Measurements from ENCODE around the gene CAMSAP1. TPM values are rescaled to one million over a fixed set of nuclear protein-coding genes. Genes with fewer than 3 reads are reported as not detected.
"Not testable (repeated sequence)": the region's sequence is repeated elsewhere in the genome, so short reads cannot be mapped to it uniquely, and the experiment has no call there.

The CAMSAP1 gene
- polyA plus RNA-seq, 4 donors = 1.6 to 6.7 (median 3.2) TPM

- H3K4me1 ChIP-seq (ENCODE audit: control insufficient read depth in 3 of 3, insufficient read depth in 2 of 3, low read depth in 1 of 3, low read length in 2 of 3) = no peaks in the 10 kb centered on the region
- DNase-seq (no peak), FAIRE-seq (no peak)
- 93 to 95% (median 94%) methylated on average over 18 of the region's 18 CpGs for WGBS, 3 donors
- H3K9me3 ChIP-seq (ENCODE audit: control insufficient read depth in 2 of 2, insufficient read depth in 1 of 2, low read depth in 1 of 2, low read length in 1 of 2) = no peaks in the 10 kb centered on the region
- no peaks in the 10 kb centered on the region for H3K27me3 ChIP-seq (ENCODE audit: control insufficient read depth in 3 of 3, insufficient read depth in 3 of 3, low read length in 3 of 3)
- no peak overlapping the region for H3K27ac ChIP-seq (ENCODE audit: low read depth in 1 of 3, low read length in 2 of 3)
- peaks cover 24 to 74% (median 30%) of the 10 kb centered on the region in 3 donors for H3K36me3 ChIP-seq (ENCODE audit: control insufficient read depth in 3 of 3, insufficient read depth in 2 of 3, low read depth in 1 of 3, low read length in 3 of 3)
- H3K4me3 ChIP-seq (ENCODE audit: low read depth in 1 of 3, low read length in 3 of 3) = no peak overlapping the region
Observed at GRCh38 chr9:135945969-135946368, 38.6 kb upstream of the CAMSAP1 start.

GRCh38 chr9:135944444-135945252 is 37.3 kb upstream of the CAMSAP1 start:
- WGBS, 3 donors = 90 to 94% (median 93%) methylated on average over 36 of the region's 36 CpGs

GRCh38 chr9:135943604-135944003 is 36.3 kb upstream of the CAMSAP1 start:
- not testable (repeated sequence) for FAIRE-seq; DNase-seq; H3K4me1 ChIP-seq (ENCODE audit: control insufficient read depth in 3 of 3, insufficient read depth in 2 of 3, low read depth in 1 of 3, low read length in 2 of 3); H3K27ac ChIP-seq (ENCODE audit: low read depth in 1 of 3, low read length in 2 of 3); H3K4me3 ChIP-seq (ENCODE audit: low read depth in 1 of 3, low read length in 3 of 3); H3K27me3 ChIP-seq (ENCODE audit: control insufficient read depth in 3 of 3, insufficient read depth in 3 of 3, low read length in 3 of 3); H3K9me3 ChIP-seq (ENCODE audit: control insufficient read depth in 2 of 2, insufficient read depth in 1 of 2, low read depth in 1 of 2, low read length in 1 of 2)
- WGBS, 3 donors = 96 to 99% (median 96%) methylated on average over 6 of the region's 6 CpGs
- peaks cover 27 to 78% (median 38%) of the 10 kb centered on the region in 3 donors for H3K36me3 ChIP-seq (ENCODE audit: control insufficient read depth in 3 of 3, insufficient read depth in 2 of 3, low read depth in 1 of 3, low read length in 3 of 3)

More at GRCh38 chr9:135944444-135945252, 37.3 kb upstream of the CAMSAP1 start:
- H3K36me3 ChIP-seq (ENCODE audit: control insufficient read depth in 3 of 3, insufficient read depth in 2 of 3, low read depth in 1 of 3, low read length in 3 of 3) = peaks cover 27 to 73% (median 33%) of the 10 kb centered on the region in 3 donors
- no peaks in the 10 kb centered on the region for H3K4me1 ChIP-seq (ENCODE audit: control insufficient read depth in 3 of 3, insufficient read depth in 2 of 3, low read depth in 1 of 3, low read length in 2 of 3)
- no peaks in the 10 kb centered on the region for H3K9me3 ChIP-seq (ENCODE audit: control insufficient read depth in 2 of 2, insufficient read depth in 1 of 2, low read depth in 1 of 2, low read length in 1 of 2)
- no peak overlapping the region for H3K27ac ChIP-seq (ENCODE audit: low read depth in 1 of 3, low read length in 2 of 3)
- no peak overlapping the region for H3K4me3 ChIP-seq (ENCODE audit: low read depth in 1 of 3, low read length in 3 of 3)
- no peak for DNase-seq
- FAIRE-seq = no peak
- no peaks in the 10 kb centered on the region for H3K27me3 ChIP-seq (ENCODE audit: control insufficient read depth in 3 of 3, insufficient read depth in 3 of 3, low read length in 3 of 3)

- Histone ChIP-seq H3K27ac (ENCODE audit: low read depth in 1 of 3, low read length in 2 of 3) (no peak overlapping the region), H3K36me3 (ENCODE audit: control insufficient read depth in 3 of 3, insufficient read depth in 2 of 3, low read depth in 1 of 3, low read length in 3 of 3) (peaks cover 25 to 77% (median 41%) of the 10 kb centered on the region in 3 donors)
- FAIRE-seq = no peak
Observed at GRCh38 chr9:135941288-135941995, 34.1 kb upstream of the CAMSAP1 start.

GRCh38 chr9:135939351-135940265 is 32.3 kb upstream of the CAMSAP1 start:
- peaks cover 12 to 67% (median 33%) of the 10 kb centered on the region in 3 donors for H3K36me3 ChIP-seq (ENCODE audit: control insufficient read depth in 3 of 3, insufficient read depth in 2 of 3, low read depth in 1 of 3, low read length in 3 of 3)
- peaks cover 0 to 4% of the 10 kb centered on the region in 2 donors for H3K9me3 ChIP-seq (ENCODE audit: control insufficient read depth in 2 of 2, insufficient read depth in 1 of 2, low read depth in 1 of 2, low read length in 1 of 2)
- H3K4me3 ChIP-seq (ENCODE audit: low read depth in 1 of 3, low read length in 3 of 3) = no peak overlapping the region
- H3K27ac ChIP-seq (ENCODE audit: low read depth in 1 of 3, low read length in 2 of 3) = no peak overlapping the region
- no peaks in the 10 kb centered on the region for H3K27me3 ChIP-seq (ENCODE audit: control insufficient read depth in 3 of 3, insufficient read depth in 3 of 3, low read length in 3 of 3)
- WGBS, 3 donors = 82 to 91% (median 88%) methylated on average over 33 of the region's 33 CpGs
- H3K4me1 ChIP-seq (ENCODE audit: control insufficient read depth in 3 of 3, insufficient read depth in 2 of 3, low read depth in 1 of 3, low read length in 2 of 3) = no peaks in the 10 kb centered on the region
- DNase-seq (no peak), FAIRE-seq (no peak)

More at GRCh38 chr9:135941288-135941995, 34.1 kb upstream of the CAMSAP1 start:
- Histone ChIP-seq H3K9me3 (ENCODE audit: control insufficient read depth in 2 of 2, insufficient read depth in 1 of 2, low read depth in 1 of 2, low read length in 1 of 2) (peaks cover 0 to 4% of the 10 kb centered on the region in 2 donors), H3K4me3 (ENCODE audit: low read depth in 1 of 3, low read length in 3 of 3) (no peak overlapping the region), H3K27me3 (ENCODE audit: control insufficient read depth in 3 of 3, insufficient read depth in 3 of 3, low read length in 3 of 3) (no peaks in the 10 kb centered on the region), H3K4me1 (ENCODE audit: control insufficient read depth in 3 of 3, insufficient read depth in 2 of 3, low read depth in 1 of 3, low read length in 2 of 3) (no peaks in the 10 kb centered on the region)
- no peak for DNase-seq
- WGBS, 3 donors = 85 to 96% (median 87%) methylated on average over 13 of the region's 13 CpGs

GRCh38 chr9:135937521-135938489 is 30.5 kb upstream of the CAMSAP1 start:
- Histone ChIP-seq H3K27ac (ENCODE audit: low read depth in 1 of 3, low read length in 2 of 3) (no peak overlapping the region), H3K4me1 (ENCODE audit: control insufficient read depth in 3 of 3, insufficient read depth in 2 of 3, low read depth in 1 of 3, low read length in 2 of 3) (no peaks in the 10 kb centered on the region), H3K4me3 (ENCODE audit: low read depth in 1 of 3, low read length in 3 of 3) (no peak overlapping the region), H3K36me3 (ENCODE audit: control insufficient read depth in 3 of 3, insufficient read depth in 2 of 3, low read depth in 1 of 3, low read length in 3 of 3) (peaks cover 6 to 71% (median 28%) of the 10 kb centered on the region in 3 donors), H3K27me3 (ENCODE audit: control insufficient read depth in 3 of 3, insufficient read depth in 3 of 3, low read length in 3 of 3) (no peaks in the 10 kb centered on the region), H3K9me3 (ENCODE audit: control insufficient read depth in 2 of 2, insufficient read depth in 1 of 2, low read depth in 1 of 2, low read length in 1 of 2) (peaks cover 0 to 4% of the 10 kb centered on the region in 2 donors)
- no peak for FAIRE-seq
- DNase-seq = no peak
- WGBS, 3 donors = 96 to 98% (median 96%) methylated on average over 44 of the region's 44 CpGs

GRCh38 chr9:135933114-135933513 is 25.8 kb upstream of the CAMSAP1 start:
- Histone ChIP-seq H3K4me1 (ENCODE audit: control insufficient read depth in 3 of 3, insufficient read depth in 2 of 3, low read depth in 1 of 3, low read length in 2 of 3) (no peaks in the 10 kb centered on the region), H3K4me3 (ENCODE audit: low read depth in 1 of 3, low read length in 3 of 3) (no peak overlapping the region), H3K9me3 (ENCODE audit: control insufficient read depth in 2 of 2, insufficient read depth in 1 of 2, low read depth in 1 of 2, low read length in 1 of 2) (peaks cover 0 to 4% of the 10 kb centered on the region in 2 donors), H3K27ac (ENCODE audit: low read depth in 1 of 3, low read length in 2 of 3) (no peak overlapping the region), H3K27me3 (ENCODE audit: control insufficient read depth in 3 of 3, insufficient read depth in 3 of 3, low read length in 3 of 3) (no peaks in the 10 kb centered on the region), H3K36me3 (ENCODE audit: control insufficient read depth in 3 of 3, insufficient read depth in 2 of 3, low read depth in 1 of 3, low read length in 3 of 3) (peaks cover 13 to 62% (median 16%) of the 10 kb centered on the region in 3 donors)
- no peak for FAIRE-seq
- DNase-seq = no peak
- 92 to 98% (median 96%) methylated on average over 13 of the region's 13 CpGs for WGBS, 3 donors
